ENCODE data around the gene LRFN5.
"Not testable (repeated sequence)": the region's sequence is repeated elsewhere in the genome, so short reads cannot be mapped to it uniquely, and the experiment has no call there.

LRFN5 gene

DNA sequence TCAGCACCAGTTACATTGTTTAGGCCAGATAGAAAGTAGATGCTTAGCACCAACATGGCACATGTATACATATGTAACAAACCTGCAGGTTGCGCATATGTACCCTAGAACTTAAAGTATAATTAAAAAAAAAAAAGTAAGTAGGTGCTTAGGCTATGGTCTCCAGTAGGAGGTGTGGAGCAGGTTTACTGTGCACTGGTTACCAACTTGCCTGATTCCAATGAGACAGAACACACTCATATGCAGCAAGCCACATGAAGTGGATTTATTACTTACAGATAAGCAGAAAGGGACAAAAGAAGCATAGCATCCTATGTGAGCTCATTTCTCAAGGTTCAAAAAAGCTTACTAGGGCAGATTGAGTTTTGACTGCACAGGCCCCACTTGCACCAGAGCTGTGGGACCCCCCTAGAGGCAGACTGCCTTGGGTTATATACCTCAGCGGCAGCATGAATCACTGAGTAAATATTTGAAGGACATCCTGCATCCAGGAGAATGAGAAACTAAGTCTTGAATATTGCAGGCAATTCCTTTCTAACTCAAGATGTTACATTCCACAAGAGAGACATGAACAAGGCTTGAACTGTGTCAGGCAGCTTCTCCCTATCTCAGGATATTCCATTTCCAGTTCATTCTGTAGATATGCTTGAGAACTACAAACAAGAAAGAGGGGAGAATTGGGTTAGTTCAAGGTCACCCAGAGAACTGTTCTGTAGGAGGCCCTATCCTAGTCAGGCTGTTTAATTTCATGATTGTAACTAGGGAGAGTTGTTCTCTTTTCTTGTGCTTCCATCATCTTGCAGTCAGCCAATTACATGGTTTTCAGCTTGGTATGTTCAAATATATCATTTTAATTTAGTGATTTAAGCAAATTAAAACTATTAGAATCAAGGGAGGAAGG lies 30.1 kb downstream of the LRFN5 start:
- DNase-seq: no peak

DNA sequence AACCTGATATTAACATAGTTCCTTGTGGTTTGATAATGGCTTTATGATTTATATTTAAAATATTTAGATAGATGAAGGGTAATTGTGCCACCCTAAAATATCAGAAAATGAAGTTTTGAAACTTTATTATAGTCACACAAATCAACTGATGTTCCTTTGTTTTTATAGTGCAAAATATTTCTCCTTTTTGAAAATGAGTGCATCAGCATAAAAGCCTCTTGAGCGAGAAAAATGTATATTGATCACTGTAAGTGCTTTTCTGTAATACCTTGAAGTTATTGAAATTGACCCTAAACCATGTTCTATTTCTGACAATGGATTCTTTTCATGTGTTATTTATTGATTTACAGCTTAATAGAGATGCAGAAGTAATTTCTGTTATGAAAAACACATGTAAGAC lies 35.0 kb downstream of the LRFN5 start:
- DNase-seq: no peak

GRCh38 chr14:41642367-41642766 lies 35.7 kb downstream of the LRFN5 start:
- no peak for DNase-seq

GRCh38 chr14:41642789-41643188 lies 36.1 kb downstream of the LRFN5 start:
- no peak for DNase-seq

GRCh38 chr14:41644606-41645005 lies 37.9 kb downstream of the LRFN5 start:
- DNase-seq: no peak

DNA sequence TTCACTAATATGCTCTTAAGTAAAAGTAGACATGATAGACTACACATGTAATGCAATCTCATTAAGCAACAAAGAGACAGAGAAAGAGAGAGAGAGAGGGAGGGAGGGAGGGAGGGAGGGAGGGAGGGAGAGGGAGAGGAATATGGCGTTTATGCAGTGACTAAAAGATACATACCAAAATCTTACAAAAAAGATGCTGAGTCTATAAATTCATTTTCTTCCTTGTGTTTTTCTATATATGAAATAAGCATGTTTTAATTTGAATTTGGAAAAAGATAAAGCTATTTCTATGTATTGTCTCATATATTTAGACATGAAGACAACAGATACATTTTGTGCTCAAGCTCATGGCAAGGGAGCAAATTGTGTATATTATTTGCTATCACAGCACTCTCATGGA lies 44.1 kb downstream of the LRFN5 start:
- no peak for DNase-seq

GRCh38 chr14:41654196-41654595 lies 47.5 kb downstream of the LRFN5 start:
- DNase-seq: no peak

- DNase-seq: no peak
Observed at GRCh38 chr14:41662780-41663472, 56.2 kb downstream of the LRFN5 start.

- DNase-seq: no peak
Observed at GRCh38 chr14:41663473-41663850, 56.8 kb downstream of the LRFN5 start.

DNA sequence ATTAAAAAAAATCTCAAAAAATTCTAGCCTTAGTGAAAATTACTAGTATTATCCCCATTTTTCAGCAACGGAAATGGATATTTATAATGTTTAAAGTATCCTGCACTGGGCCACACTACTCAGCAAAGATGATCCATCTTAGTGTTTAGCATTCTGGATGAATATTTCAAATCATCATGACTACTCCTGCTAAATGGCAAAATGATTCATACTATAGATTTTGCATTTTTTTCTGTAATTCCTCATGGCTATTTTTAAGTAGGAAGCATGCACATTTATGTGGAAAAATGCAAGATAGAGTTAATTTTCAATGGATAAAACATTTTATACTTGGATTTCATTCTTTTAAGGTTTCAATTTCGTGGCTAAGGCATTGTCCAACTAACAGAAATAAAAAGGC lies 59.6 kb downstream of the LRFN5 start:
- DNase-seq: no peak

DNA sequence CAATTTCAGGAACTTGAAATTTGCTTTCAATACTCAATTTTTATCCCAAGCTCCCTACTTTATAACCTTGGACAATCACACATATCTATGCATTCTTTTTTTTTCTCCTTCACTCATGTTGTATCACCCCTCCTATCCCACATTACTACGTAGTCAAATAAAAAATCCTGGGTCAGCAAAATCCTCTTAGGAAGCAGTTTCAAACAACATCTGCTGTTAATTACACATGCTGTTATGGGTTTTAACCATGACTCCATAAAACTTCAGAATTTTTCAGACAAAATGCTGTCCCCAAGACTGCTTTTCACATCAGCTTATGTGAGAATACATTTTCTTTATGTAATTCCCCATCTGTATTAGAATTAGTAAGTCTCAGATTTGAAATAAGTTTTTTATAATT lies 61.7 kb downstream of the LRFN5 start:
- DNase-seq: no peak

DNA sequence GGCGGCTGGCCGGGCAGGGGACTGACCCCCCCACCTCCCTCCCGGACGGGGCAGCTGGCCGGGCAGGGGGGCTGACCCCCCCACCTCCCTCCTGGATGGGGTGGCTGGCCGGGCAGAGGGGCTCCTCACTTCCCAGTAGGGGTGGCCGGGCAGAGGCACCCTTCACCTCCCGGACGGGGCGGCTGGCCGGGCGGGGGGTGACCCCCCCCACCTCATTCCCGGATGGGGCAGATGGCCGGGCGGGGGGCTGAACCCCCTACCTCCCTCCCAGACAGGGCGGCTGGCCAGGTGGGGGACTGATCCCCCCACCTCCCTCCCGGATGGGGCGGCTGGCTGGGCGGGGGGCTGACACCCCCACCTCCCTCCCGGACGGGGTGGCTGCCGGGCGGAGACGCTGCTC lies 66.9 kb downstream of the LRFN5 start:
- not testable (repeated sequence) for DNase-seq

DNA sequence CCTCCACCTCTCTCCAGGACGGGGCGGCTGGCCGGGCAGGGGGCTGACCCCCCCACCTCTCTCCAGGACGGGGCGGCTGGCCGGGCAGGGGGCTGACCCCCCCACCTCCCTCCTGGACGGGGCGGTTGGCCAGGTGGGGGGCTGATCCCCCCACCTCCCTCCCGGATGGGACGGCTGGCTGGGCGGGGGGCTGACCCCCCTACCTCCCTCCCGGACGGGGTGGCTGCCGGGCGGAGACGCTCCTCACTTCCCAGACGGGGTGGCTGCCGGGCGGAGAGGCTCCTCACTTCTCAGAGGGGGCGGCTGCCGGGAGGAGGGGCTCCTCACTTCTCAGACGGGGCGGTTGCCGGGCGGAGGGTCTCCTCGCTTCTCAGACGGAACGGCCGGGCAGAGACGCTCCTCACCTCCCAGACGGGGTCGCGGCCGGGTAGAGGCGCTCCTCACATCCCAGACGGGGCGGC lies 67.9 kb downstream of the LRFN5 start:
- DNase-seq: not testable (repeated sequence)

DNA sequence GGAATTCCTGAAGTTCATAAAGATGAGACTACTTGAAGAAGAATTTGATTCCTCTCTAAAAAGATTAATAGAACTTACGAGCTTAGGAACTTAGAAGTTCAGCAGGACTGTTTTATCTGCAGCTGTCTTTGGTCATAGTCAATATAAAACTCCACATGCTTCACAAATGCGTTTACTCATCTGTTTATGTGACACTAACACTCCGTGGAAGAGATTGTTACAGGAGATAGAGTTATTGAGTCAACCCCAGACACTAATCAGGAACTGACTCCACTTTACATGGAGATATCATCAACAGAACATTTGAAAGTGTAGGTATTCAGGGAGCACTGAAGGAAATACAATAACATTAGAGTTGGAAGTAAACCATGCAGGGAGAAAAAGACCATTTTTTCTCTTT lies 92.8 kb downstream of the LRFN5 start:
- DNase-seq: no peak

DNA sequence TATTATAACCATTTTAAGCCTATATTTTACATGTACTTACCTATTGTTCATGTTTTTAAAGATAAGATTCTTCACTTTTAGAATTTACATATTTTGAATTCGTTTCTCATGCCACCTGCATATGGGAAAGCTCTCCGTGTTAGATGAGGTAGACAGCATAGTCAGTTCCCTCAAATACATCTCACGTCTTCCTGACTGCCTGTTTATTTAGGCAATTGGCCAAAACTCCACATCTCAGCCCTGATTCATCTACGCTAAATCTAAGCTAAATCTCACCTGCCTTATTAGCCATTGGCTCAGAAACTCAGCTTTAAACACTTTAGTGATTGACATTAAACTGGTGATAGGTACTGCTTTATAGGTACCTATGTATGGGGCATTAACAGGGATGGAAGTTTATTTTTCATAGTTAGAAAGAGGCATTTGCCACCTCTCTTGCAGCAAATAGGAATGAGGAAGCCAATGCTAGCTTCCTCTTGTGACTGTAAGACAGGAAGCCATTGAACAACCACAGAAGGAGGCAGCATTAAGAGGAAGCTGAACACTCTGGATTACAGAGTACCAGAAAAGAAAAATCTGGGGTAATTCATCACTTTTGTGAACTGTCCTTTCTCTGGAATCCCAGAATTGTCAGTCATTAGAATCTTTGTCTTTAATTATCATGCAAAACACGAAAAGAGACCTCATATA lies 111.9 kb downstream of the LRFN5 start:
- no peak for DNase-seq

GRCh38 chr14:41739203-41739602 lies 132.5 kb downstream of the LRFN5 start:
- no peak for DNase-seq

DNA sequence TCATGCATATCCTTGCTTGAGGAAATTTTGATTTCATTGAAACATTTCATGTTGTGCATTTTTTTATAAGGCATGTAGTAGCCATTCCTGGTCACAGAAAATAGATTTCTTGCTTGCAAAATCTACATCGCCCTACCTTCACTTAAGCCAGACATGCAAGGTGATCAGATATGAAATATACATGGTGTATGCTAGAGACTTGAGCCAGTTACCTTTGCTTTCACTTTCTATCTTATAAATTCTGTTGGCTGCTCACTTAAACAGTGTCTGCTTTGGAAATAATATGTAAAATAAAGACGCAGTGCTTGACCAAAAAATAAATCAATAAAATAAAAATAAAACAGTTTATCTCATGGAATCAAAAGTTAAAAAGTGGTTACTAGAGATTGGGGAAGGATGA lies 136.5 kb downstream of the LRFN5 start:
- no peak for DNase-seq

DNA sequence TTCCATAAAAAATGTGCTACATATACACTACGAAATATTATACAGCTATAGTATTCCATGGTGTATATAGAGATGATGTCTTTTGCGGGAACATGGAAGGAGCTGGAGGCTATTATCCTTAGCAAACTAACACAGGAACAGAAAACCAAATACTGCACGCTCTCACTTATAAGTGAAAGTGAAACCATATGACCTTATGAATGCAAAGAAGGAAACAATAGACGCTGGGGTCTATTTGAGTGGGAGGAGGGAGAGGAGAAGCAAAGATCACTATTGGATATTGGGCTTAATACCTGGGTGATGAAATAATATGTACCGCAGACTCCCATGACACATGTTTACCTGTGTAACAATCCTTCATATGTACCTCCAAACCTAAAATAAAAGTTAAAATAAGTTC lies 142.8 kb downstream of the LRFN5 start:
- DNase-seq: no peak

GRCh38 chr14:41750575-41750974 lies 143.9 kb downstream of the LRFN5 start:
- DNase-seq: not testable (repeated sequence)

GRCh38 chr14:41758011-41758665 lies 151.5 kb downstream of the LRFN5 start:
- DNase-seq: no peak

DNA sequence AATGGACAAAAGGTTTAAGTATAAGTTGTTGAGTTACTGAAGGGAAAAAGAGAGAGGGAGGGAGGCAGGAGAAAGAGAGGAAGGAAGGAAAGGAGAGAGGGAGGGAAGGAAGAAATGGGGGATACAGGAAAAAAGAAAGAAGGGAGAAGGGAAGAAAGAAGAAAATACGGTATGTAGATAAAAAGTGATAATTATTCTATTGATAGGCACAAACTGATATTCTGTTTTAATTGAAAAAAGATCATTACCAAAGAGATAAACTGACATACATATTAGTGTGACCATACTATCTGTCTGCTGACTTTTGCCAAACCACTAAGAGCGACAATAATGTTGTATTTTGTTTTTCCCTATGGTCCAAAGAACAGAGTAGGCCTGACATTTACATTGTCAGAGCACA lies 154.5 kb downstream of the LRFN5 start:
- no peak for DNase-seq

DNA sequence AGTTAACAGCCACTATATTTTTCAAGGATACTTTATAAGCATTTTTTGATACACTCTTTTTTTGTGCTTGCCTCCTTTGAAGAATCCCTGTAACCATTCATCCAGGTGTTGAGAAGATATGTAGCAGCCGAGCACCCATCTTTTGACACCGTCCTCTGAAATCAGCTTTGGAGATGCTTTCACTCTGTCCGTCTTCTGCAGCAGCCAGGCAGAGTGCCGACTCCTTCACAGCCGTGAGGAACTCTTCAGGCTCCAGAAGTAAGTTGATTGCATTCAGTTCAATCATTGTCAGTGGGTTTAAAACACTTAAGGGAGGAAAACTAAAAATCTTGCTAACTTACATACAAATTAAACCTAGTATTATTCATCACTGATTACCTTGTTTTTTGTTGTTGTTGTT lies 160.1 kb downstream of the LRFN5 start:
- no peak for DNase-seq

Data from stimulated activated CD4-positive, alpha-beta T cell treated with anti-CD3 and anti-CD28 coated beads, Interleukin-4, amount 100 ng/mL, for 4 hours (primary cell).